HG03469 (cell line): ENCODE measurements around the gene GTPBP10.
"Not testable (repeated sequence)": the region's sequence is repeated elsewhere in the genome, so short reads cannot be mapped to it uniquely, and the experiment has no call there.

Source experiments
- ATAC-seq: cut with Tn5 transposase; IDR thresholded peaks from one replicate; pipeline ENCODE4 v1.9.1; 2021; ENCODE audit warnings: mild to moderate bottlenecking, moderate library complexity, moderate number of reproducible peaks; ENCODE audit not compliant: unreplicated experiment

GTPBP10 gene, protein sequence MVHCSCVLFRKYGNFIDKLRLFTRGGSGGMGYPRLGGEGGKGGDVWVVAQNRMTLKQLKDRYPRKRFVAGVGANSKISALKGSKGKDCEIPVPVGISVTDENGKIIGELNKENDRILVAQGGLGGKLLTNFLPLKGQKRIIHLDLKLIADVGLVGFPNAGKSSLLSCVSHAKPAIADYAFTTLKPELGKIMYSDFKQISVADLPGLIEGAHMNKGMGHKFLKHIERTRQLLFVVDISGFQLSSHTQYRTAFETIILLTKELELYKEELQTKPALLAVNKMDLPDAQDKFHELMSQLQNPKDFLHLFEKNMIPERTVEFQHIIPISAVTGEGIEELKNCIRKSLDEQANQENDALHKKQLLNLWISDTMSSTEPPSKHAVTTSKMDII

DNA sequence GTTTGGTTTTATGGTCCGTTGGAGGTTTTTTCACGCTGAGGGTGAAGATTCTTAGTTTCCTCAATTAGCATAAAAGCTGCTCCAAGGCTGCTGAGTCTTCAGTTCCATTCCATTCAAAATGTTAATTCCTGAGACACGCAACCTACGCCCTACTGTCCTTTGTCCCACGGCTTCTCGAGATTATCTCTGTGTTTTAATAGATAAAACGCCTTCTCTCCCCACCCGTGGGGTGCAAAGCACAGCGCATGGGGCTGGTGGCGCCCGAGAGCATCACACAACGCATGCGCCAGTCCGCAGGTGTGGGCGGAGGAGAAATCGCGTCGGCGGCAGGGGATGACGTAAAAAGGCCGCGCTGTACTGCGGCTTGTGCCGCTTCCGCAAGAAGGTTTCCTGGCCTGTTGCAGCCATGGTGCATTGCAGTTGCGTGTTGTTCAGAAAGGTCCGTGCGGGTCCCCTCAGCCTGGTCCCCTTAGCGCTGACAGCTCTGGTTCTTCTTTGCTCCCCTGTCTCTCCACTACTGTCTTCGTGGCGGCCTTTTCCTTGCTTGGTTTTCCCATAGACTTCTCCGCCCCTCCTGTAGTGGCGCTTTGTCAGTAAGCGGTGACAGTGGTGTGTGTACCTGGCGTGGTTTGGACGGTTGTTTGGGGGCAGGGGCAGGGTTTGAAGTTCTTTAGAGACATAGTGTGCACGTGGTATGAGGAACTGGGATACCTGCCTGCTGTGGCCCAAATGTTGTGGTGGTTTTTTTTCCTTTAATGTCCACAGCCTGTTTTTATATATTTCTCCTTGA is at the start of gene GTPBP10:
GTPBP10 (plus strand) TSS at position 381 of the 790 bp plus-strand sequence; CDS start at position 407, 26 bp downstream.
- ATAC-seq, result peak; percentile 94

DNA sequence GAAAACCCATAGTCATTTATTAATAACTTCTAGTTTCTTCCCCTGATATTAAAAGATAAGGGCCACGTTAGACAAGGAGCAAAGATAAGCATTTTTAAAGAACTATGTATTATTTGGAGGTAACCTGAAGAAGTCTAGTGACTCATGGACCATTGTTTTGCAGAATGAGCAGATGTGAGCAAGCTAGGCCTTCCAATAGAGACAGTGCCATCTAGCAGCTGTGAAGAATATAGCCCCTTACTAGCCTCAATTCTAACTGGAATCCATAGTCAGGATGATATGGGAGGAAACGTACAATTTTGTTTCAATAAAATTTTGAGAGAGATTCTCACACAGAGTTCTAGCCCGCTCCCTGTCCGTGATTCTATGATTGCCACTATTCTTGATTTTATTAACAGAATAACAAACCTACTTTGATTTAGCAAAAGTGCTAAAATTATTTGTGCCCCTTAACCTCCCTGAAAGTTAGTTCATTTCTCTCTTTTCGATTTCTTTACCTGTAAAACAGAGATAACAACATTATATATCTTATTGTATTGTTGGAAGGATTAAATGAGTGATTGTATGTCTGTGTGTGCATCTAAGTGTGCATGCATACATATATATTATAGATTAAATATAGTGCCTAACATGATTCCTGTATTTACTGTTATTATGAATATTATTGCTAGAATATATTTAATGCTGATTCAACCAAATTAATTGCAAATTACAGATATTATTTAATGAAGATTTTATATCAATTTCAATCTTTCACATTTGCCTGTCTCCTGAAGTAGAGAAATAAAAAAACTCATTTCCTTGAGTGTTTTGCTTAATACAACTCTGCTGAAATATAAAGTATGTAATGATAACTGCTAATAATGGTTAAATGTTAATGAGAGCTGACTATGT is 48.1 kb upstream of the GTPBP10 start:
- peak; percentile 87 for ATAC-seq

DNA sequence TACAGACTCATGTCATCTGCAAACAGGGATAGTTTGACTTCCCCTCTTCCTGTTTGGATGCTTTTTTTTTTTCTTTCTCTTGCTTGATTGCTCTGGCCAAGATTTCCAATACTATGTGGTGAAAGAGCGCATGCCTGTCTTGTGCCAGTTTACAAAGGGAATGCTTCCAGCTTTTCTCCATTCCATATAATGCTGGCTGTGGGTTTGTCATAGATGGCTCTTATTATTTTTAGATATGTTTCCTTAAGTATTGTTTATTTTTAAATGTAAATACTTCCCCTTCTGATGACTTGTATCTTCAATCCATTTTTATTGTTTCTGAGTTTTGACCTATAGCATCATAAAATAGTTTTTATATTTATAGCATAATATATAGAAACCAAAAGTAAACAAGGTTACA is 43.3 kb upstream of the GTPBP10 start:
- no peak for ATAC-seq

DNA sequence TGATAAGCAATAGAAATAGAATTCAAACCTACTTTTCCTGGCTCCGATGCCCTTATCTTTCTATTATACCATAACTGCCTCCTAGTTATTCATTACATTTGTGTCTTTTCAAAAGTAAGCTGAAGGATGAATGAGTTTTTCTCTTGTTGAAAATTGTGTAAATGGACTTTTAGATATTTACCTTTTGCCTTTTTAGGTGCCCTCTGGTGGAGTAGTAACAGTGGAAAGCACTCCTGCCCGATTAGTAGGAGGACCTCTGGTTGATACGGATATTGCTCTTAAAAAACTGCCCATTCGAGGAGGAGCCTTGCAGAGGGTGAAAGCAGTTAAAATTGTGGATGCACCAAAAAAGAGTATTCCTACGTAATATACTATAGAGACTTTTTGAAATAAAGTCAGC is 36.6 kb upstream of the GTPBP10 start:
- no peak for ATAC-seq

DNA sequence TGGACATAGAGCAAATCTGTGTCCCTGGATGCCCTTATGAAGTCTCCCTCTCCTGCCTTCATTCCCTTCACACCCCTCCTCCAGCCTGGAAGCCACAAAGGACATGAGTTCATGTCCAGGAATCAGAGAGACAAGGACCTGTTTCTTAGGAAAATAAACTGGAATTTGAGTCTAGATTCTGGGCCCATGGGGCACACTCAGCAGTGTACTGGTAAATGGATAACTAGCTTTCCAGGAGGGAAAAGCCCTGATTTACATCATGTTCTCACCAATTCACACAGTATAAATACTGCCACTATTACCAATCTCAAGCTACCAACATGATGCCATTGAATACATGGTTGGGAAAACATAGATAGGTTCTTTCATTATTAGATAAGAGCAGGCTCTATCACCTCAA is 35.3 kb upstream of the GTPBP10 start:
- no peak for ATAC-seq

DNA sequence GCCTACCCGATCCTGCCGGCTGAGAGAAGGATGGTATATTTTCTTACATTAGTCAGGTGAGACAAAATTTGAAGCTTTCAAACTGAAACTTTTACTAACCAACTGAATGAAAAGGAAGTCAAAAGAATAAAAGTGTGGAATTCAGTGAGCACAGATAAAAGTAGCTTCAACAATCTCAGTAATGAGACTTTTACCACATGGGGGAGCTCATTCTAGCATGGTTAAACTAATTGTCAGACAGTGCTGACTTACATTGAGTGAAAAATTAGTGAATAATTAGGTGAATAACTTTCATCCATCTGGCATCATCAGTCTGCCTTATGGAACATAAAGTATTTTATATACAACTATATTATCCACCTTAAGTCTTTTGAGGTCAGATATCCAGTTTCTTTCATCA is 33.8 kb upstream of the GTPBP10 start:
- ATAC-seq, result no peak

DNA sequence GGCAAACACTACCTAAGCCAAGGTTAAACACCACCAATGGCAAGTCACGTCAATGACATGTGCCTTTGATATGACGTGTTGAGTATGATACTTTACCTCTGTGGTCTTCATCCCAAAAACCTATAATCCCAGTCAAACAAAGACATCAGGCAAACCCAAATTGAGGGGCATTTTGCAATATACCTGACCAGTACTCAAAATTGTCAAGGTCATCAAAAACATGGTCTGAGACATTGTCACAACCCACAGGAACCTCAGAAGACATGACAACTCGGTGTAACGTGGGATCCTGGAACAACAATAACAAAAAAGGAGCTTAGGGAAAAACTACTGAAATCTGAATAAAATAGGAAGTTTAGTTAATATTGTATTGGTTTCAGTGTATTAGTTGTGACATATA is 32.6 kb upstream of the GTPBP10 start:
- no peak for ATAC-seq

DNA sequence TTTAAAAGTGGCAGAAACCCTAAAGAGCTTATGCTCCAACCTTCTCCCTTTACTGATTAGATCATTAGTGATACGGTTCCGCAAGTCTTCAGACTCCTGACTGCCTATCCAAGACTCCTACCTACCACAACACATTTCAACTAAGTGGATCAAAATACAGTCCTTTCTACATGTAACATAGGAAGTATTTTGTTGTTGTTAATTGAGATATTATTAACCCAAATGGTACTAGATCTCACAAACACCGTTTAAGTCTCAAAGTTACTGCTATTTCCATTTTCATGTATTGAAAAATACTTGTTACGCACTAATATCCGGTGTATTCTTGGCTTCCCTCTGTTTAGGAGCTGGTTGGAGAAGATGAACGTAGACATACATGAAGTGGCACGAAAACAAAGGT is 26.5 kb upstream of the GTPBP10 start:
- no peak for ATAC-seq

DNA sequence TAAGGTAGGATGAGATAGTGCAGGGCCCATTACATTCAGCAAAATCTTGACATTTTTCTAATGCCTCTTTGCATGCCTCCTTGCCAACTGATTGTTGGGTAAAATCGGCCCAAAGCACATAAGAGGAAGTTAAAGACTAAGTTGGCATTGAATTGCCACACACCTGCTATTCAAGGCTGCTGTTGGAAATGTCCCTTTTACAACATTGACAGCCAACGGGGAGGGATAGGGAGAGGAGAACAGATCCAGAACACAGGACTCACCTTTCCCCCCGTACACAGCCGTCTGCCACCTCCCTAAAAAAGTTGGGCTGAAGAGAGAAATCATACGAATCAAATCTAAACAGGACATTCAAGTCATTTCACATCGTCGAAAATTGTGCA is 26.1 kb upstream of the GTPBP10 start:
- no peak for ATAC-seq

DNA sequence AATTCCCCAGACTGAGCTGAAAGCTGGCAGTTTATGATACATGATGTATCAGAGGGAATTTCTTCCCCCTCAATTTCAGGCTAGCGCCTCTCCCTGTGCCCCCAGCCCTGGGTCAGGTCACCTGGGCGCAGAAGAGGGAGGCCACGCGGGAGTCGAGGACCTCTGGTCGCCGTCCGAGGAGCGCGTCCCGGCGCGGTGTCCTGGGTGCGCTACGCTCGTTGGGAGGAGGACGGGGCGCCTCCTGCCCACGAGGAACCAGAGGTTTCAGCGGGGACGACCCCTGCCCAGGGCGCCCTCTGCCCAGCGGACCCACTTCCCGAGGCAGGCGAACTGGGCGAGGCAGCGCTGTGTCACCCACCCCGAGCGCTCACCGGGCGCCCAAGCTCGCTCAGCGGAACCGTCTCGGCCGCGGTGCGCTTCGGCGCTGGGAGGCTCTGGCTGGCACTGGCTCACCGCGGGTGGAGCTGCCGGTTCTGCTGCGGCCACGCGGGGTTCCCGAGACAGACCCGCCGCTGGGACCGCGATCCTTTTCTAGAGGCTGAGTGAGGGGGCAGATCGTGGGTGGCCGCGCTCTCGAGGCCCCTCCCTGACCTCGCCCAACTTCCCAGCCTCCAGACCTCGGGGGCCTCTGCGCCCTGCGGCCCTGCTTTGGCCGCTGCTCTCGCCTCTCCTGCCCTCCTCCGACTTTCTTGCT is 25.6 kb upstream of the GTPBP10 start, which contains the start of gene FAM237B:
FAM237B (minus strand) TSS at position 504 of the 694 bp plus-strand sequence. CDS start 1,556 bp downstream, outside the sequence.
- no peak for ATAC-seq

DNA sequence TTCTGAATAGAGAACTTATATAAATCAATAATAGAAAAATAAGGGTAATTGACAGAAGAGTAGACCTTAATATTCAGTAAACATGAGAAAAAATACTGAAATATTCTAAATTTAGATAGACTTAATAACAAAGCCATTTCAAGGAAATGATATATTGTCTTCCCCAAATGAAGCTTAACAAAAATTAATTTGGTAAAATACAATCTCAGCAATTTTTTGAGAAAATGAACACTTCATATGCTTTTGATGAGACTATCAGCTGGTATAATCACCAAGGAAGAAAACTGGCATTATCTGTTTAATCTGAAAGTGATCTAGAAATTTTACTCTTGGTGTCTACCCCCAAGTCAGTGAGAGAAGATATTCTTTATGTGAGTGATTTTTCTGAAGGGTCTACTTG is 23.7 kb upstream of the GTPBP10 start:
- ATAC-seq, result no peak

DNA sequence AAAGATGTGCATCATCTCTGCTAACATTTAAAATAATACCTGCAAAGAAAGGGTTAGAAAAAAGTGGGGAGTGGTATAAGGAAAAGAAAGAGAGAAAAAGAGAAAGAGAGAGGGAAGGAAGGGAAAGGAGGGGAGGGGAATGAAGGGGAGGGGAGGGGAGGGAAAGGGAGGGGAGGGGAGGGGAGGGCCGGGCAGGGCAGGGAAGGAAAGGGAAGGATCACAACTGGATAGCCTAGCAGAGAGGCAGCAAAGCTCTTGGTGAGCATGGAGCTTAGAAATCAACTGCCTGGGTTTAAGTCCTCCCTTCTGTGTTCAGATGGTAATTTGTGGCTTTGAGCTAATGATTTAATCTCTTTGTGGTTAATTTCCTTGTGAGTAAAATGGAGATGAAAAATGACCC is 20.0 kb upstream of the GTPBP10 start:
- no peak for ATAC-seq

DNA sequence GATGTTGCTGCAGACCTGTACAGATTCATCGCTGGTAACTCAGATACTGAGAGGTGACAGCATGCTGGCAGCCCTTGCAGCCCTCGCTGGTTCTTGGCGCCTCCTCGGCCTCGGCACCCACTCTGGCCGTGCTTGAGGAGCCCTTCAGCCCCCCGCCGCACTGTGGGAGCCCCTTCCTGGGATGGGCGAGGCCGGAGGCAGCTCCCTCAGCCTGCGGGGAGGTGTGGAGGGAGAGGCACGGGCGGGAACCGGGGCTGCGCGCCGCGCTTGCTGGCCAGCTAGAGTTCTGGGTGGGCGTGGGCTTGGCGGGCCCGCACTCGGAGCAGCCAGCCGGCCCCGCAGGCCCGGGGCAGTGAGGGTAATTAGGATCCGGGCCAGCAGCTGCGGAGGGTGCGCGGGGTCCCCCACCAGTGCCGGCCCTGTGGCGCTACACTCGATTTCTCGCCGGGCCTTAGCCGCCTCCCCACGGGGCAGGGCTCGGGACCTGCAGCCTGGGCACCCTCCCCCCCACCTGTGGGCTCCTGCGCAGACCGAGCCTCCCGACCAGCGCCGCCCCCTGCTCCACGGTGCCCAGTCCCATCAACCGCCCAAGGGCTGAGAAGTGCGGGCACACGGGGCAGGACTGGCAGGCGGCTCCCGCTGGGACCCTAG is 12.2 kb upstream of the GTPBP10 start:
- no peak for ATAC-seq

DNA sequence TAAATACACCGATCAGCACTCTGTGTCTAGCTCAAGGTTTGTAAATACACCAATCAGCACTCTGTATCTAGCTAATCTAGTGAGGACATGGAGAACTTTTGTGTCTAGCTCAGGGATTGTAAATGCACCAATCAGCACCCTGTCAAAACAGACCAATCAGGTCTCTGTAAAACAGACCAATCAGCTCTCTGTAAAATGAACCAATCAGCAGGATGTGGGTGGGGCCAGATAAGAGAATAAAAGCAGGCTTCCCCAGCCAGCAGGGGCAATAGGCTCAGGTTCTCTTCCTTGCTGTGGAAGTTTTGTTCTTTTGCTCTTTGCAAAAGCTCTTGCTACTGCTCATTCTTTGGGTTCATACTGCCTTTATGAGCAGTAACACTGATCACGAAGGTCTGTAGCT is 11.6 kb upstream of the GTPBP10 start:
- not testable (repeated sequence) for ATAC-seq

DNA sequence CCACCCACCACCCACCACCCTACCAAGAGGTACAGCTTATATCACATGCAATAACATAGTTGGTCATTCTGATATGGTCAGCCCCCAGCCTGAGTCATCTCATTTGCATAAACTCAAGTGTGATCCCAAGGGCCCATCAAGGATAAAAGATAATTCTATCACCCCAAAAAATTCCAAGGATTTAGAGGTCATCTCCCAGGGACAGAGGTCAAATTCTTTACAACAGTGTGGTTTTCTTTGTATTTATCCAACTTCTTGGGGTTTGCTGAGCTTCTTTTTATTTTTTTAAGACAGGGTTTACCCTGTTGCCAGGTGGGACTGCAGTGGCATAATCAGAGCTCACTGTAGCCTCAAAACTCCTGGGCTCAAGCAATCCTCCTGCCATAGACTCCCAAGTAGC is 9.4 kb upstream of the GTPBP10 start:
- no peak for ATAC-seq

DNA sequence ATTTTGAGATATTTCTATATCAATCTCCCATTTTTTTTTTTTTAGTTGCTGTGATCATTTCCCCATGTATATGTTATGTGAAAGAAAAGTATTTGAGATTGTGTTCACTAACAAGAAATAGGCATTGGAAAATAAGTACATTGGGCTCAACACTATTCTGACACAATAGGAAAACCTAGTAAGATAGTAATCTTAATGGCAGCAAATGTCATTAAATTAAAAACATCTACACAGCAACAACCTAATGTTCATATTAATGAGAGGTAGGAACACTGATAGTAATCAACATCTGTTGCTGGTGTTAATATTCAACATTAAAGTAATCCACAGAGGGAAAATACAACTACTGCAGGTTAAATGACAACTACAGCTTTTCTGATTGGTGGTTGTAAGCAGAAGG is 1.5 kb upstream of the GTPBP10 start:
- ATAC-seq, result no peak

DNA sequence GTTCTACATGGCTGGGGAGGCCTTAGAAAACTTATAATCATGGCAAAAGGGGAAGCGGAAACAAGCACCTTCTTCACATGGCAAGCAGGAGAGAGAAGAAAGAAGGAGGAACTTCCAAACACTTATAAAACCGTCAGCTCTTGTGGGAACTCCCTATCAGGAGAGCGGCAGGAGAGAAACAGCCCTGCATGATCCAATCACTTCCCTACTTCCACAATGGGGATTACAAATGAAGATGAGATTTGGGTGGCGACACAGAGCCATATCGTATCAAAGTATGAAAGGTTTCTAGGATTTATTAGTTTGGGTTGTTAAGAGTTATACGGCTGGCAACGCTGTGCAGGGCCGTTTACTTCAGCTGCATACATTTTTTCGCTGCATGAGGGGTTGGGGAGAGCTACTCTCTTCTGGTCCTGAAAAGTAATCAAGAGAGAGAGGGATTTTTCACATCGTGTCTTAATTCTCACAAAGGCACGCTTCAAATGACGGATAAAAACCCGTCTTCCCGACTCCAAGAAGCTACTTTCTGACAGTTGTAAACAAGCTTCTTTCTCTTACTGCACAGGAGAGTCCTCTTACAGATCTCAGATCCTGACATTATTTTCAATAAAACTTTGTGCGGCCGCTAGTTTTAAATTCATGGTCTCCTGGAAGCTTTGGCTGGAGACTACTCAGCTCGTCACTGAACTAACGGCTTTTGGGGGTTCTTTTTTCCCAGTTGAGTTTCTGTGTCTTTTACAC is 751 bp upstream of the GTPBP10 start:
- ATAC-seq, result peak; percentile 6

DNA sequence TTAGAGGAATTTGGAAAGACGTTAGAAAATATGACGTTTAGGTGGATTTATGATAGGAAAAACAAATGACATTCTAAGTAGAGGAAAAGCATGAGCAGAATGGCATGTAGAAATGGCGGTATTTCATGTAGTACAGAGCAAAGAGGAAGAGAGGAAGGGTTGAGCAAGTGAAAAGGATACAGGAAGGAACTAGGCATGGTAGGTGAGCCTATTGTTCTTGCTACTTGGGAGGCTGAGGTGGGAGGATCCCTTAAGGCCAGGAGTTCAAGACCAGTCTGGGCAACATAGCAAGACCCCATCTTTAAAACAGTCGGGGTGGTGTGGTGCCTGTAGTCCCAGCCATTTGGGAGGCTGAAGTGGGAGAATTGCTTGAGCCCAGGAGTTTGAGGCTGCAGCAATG is 1.2 kb downstream of the GTPBP10 start:
- no peak for ATAC-seq

DNA sequence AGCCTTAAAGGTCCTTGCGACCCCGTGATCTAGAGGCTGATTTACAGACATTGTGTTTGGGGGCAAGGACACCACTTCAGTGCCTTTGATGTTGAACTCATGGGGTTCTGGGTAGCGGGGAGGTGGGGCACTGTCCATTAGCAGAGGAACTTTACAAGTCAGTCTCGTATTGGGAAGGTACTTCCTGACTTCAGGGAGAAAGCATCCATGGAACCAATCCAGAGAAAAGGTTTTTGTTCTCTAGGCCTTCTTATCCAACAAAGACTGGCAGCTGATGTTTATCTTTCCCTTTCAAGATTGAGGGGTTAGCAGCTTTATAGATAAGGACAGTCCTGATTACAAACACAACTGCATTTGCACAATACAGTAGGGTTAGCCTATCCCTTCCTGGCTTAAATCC is 2.8 kb downstream of the GTPBP10 start:
- no peak for ATAC-seq
